PFSK-1 (cell line): ENCODE measurements around the gene NDUFA8.

ENCODE experiments used
- POLR2AphosphoS5 ChIP-seq: IDR thresholded peaks from 2 replicates; pipeline ENCODE4 v1.6.1; 2012; ENCODE audit warnings: low read depth, mild to moderate bottlenecking, control low read depth, low read length, moderate library complexity
- SIN3A ChIP-seq: IDR thresholded peaks from 2 replicates; pipeline ENCODE4 v1.6.1; 2012; ENCODE audit warnings: mild to moderate bottlenecking, low read length, moderate library complexity, borderline replicate concordance; ENCODE audit not compliant: insufficient read depth
- TAF1 ChIP-seq: IDR thresholded peaks from 2 replicates; pipeline ENCODE4 v1.6.1; 2012; ENCODE audit warnings: low read length, control low read depth, borderline replicate concordance; ENCODE audit not compliant: insufficient read depth
- TF ChIP-seq, protein P1 (sequence below), 2 experiments: IDR thresholded peaks; 2 replicates each; pipeline versions ENCODE4 v1.6.1 to v1.8.0; 2011 to 2012; ENCODE audit warnings: low read depth in 2 of 2, low read length in 2 of 2, control low read depth in 1 of 2, inconsistent platforms in 1 of 2, mild to moderate bottlenecking in 1 of 2, moderate library complexity in 1 of 2; ENCODE audit not compliant: insufficient read depth in 1 of 2

DNA sequence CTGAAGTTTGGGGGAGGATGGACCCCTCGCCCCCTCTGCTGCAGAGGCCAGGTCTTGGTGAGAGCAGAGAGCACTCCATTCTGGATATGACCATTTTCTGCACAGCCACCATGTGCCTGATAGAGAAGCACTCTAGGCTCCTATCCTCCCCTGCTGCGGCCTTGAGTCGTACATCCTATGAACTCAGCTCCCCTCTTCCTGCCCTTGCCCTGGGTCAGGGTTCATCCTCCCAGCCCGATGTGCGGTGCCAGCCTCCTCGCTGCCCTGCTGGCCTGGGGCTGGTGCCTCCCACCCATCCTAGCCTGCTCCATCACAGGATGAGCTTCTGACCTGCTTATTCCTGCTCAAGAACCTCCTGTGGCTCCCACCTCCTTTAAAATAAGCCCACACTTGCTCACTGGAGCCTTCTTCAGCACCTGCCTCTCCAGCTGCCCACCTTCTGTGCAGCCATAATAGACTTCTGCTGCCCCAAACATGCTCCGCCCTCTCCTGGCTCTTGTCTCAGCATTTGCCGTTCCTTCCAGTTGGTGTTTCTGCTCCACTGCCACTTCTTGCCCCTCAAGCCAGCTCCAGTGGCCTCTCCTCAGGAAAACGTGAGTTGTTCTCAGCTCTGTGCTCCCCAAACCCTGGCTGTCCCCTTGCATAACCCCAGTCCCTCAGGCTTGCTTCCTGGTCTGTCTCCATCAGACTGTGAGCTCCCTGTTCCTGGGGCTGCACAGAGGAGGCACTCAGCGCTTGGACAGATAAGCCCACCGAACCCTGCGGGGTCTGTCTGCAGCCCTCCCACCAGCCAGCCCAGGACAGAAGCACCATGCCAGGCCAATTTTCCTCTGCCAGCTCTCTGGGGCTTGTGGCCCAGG is 44.2 kb downstream of the NDUFA8 start:
- TF ChIP-seq, protein P1, sequence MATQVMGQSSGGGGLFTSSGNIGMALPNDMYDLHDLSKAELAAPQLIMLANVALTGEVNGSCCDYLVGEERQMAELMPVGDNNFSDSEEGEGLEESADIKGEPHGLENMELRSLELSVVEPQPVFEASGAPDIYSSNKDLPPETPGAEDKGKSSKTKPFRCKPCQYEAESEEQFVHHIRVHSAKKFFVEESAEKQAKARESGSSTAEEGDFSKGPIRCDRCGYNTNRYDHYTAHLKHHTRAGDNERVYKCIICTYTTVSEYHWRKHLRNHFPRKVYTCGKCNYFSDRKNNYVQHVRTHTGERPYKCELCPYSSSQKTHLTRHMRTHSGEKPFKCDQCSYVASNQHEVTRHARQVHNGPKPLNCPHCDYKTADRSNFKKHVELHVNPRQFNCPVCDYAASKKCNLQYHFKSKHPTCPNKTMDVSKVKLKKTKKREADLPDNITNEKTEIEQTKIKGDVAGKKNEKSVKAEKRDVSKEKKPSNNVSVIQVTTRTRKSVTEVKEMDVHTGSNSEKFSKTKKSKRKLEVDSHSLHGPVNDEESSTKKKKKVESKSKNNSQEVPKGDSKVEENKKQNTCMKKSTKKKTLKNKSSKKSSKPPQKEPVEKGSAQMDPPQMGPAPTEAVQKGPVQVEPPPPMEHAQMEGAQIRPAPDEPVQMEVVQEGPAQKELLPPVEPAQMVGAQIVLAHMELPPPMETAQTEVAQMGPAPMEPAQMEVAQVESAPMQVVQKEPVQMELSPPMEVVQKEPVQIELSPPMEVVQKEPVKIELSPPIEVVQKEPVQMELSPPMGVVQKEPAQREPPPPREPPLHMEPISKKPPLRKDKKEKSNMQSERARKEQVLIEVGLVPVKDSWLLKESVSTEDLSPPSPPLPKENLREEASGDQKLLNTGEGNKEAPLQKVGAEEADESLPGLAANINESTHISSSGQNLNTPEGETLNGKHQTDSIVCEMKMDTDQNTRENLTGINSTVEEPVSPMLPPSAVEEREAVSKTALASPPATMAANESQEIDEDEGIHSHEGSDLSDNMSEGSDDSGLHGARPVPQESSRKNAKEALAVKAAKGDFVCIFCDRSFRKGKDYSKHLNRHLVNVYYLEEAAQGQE (IDR thresholded peaks at IDR 0.05; ENCODE audit: insufficient read depth in 1 of 2, low read depth in 2 of 2, low read length in 2 of 2): no peak
- TF ChIP-seq SIN3A: no peak
- TF ChIP-seq TAF1: no peak
- TF ChIP-seq POLR2AphosphoS5: no peak
